H9 (cell line): Measurements from ENCODE around the gene LINGO4. TPM values are rescaled to one million over a fixed set of nuclear protein-coding genes. Genes with fewer than 3 reads are reported as not detected.

Experiments
- DNase-seq: peaks from one replicate; pipeline ENCODE4 v3.0.0-alpha.2; 2017
- H2AFZ ChIP-seq: one replicate; pipeline ENCODE4 v1.6.1; 2013; ENCODE audit warnings: mild to moderate bottlenecking, low read length, control low read depth, moderate library complexity
- H2AK5ac ChIP-seq: 2 replicates; pipeline ENCODE4 v1.6.1; 2013; ENCODE audit warnings: low read length, control low read depth, mixed read lengths; ENCODE audit not compliant: insufficient read length
- H2BK120ac ChIP-seq: one replicate; pipeline ENCODE4 v1.6.1; 2013; ENCODE audit warnings: low read depth, mild to moderate bottlenecking, low read length, control low read depth, inconsistent platforms; ENCODE audit not compliant: poor library complexity, severe bottlenecking
- H2BK12ac ChIP-seq: 2 replicates; pipeline ENCODE4 v1.6.1; 2013; ENCODE audit warnings: low read length, control low read depth, mixed read lengths, low read depth; ENCODE audit not compliant: insufficient read length
- H2BK15ac ChIP-seq: 2 replicates; pipeline ENCODE4 v1.6.1; 2013; ENCODE audit warnings: low read depth, low read length, control low read depth
- H2BK20ac ChIP-seq: one replicate; pipeline ENCODE4 v1.6.1; 2013; ENCODE audit warnings: low read depth, mild to moderate bottlenecking, low read length, control low read depth, inconsistent platforms; ENCODE audit not compliant: poor library complexity, severe bottlenecking
- H2BK5ac ChIP-seq: 2 replicates; pipeline ENCODE4 v1.6.1; 2013; ENCODE audit warnings: low read length, control low read depth, mixed read lengths; ENCODE audit not compliant: insufficient read length
- H3K14ac ChIP-seq: 2 replicates; pipeline ENCODE4 v1.6.1; 2013; ENCODE audit warnings: low read length, control low read depth; ENCODE audit not compliant: insufficient read depth
- H3K18ac ChIP-seq: 2 replicates; pipeline ENCODE4 v1.6.1; 2013; ENCODE audit warnings: low read depth, mild to moderate bottlenecking, mixed read lengths, low read length, control low read depth; ENCODE audit not compliant: insufficient read length
- H3K23ac ChIP-seq: 2 replicates; pipeline ENCODE4 v1.6.1; 2013; ENCODE audit warnings: low read length, control low read depth, mixed read lengths, low read depth; ENCODE audit not compliant: insufficient read length
- H3K23me2 ChIP-seq: 2 replicates; pipeline ENCODE4 v1.6.1; 2013; ENCODE audit warnings: low read depth, mild to moderate bottlenecking, mixed read lengths, low read length, control low read depth; ENCODE audit not compliant: insufficient read length, poor library complexity, severe bottlenecking
- H3K27ac ChIP-seq: 2 replicates; pipeline ENCODE4 v1.5.1; 2013; ENCODE audit warnings: low read length, control low read depth, mixed read lengths, low read depth; ENCODE audit not compliant: insufficient read length
- H3K27me3 ChIP-seq: 2 replicates; pipeline ENCODE4 v1.6.1; 2013; ENCODE audit warnings: low read length, control low read depth, inconsistent platforms; ENCODE audit not compliant: insufficient read depth
- H3K4ac ChIP-seq: 2 replicates; pipeline ENCODE4 v1.6.1; 2013; ENCODE audit warnings: low read depth, mild to moderate bottlenecking, control low read depth, inconsistent platforms, low read length, moderate library complexity
- H3K4me1 ChIP-seq: 2 replicates; pipeline ENCODE4 v1.6.1; 2013; ENCODE audit warnings: low read length, control low read depth, inconsistent platforms; ENCODE audit not compliant: insufficient read depth
- H3K4me2 ChIP-seq: 2 replicates; pipeline ENCODE4 v1.6.1; 2013; ENCODE audit warnings: low read length, control low read depth, mixed read lengths; ENCODE audit not compliant: insufficient read length, insufficient read depth
- H3K56ac ChIP-seq: 2 replicates; pipeline ENCODE4 v1.6.1; 2013; ENCODE audit warnings: low read depth, mild to moderate bottlenecking, mixed read lengths, low read length, control low read depth; ENCODE audit not compliant: insufficient read length
- H3K79me1 ChIP-seq: 2 replicates; pipeline ENCODE4 v1.6.1; 2013; ENCODE audit warnings: low read depth, mild to moderate bottlenecking, moderate library complexity, low read length, control low read depth, inconsistent platforms; ENCODE audit not compliant: insufficient read depth, poor library complexity, severe bottlenecking
- H3K79me2 ChIP-seq: 2 replicates; pipeline ENCODE4 v1.6.1; 2013; ENCODE audit warnings: low read length, control low read depth, inconsistent platforms; ENCODE audit not compliant: insufficient read depth
- H3K9ac ChIP-seq: 2 replicates; pipeline ENCODE4 v1.6.1; 2013; ENCODE audit warnings: low read length, control low read depth, mixed read lengths; ENCODE audit not compliant: insufficient read length; ENCODE audit errors: extremely low read depth
- H3K9me3 ChIP-seq: one replicate; pipeline ENCODE4 v1.6.1; 2013; ENCODE audit warnings: low read depth, low read length, inconsistent platforms; ENCODE audit not compliant: control insufficient read depth
- H3T11ph ChIP-seq: one replicate; pipeline ENCODE4 v1.6.1; 2013; ENCODE audit warnings: mild to moderate bottlenecking, low read length, control low read depth, inconsistent platforms
- H4K20me1 ChIP-seq: one replicate; pipeline ENCODE4 v1.6.1; 2013; ENCODE audit not compliant: control insufficient read depth, insufficient read length, insufficient read depth
- H4K5ac ChIP-seq: 2 replicates; pipeline ENCODE4 v1.6.1; 2013; ENCODE audit warnings: low read depth, mild to moderate bottlenecking, mixed read lengths, low read length, control low read depth; ENCODE audit not compliant: insufficient read length
- H4K8ac ChIP-seq: replicated peaks from 2 replicates; pipeline ENCODE4 v1.6.1; 2013; ENCODE audit warnings: low read length, control low read depth, mixed read lengths, low read depth; ENCODE audit not compliant: insufficient read length
- H4K91ac ChIP-seq: 2 replicates; pipeline ENCODE4 v1.6.1; 2013; ENCODE audit warnings: low read depth, mild to moderate bottlenecking, moderate library complexity, mixed read lengths, low read length, control low read depth; ENCODE audit not compliant: insufficient read length
- H3K27ac Mint-ChIP-seq, 3 experiments: 2 replicates in 2 of 3; 3 replicates in 1 of 3; pipeline ENCODE4 v1.8.0; 2020 to 2021; ENCODE audit warnings: mixed read lengths in 3 of 3, mild to moderate bottlenecking in 1 of 3, moderate library complexity in 1 of 3
- H3K27me3 Mint-ChIP-seq: 2 replicates; pipeline ENCODE4 v1.8.0; 2021; ENCODE audit warnings: low read depth, mild to moderate bottlenecking, moderate library complexity, mixed read lengths
- H3K36me3 Mint-ChIP-seq, 3 experiments: 2 replicates in 2 of 3; 3 replicates in 1 of 3; pipeline ENCODE4 v1.8.0; 2020 to 2021; ENCODE audit warnings: low read depth in 3 of 3, mixed read lengths in 3 of 3; ENCODE audit not compliant: insufficient read depth in 1 of 3
- H3K4me1 Mint-ChIP-seq, 2 experiments: 2 replicates each; pipeline ENCODE4 v1.8.0; 2020; ENCODE audit warnings: mixed read lengths in 2 of 2
- H3K4me3 Mint-ChIP-seq, 2 experiments: 2 replicates in 1 of 2; 3 replicates in 1 of 2; pipeline ENCODE4 v1.8.0; 2020 to 2021; ENCODE audit warnings: mild to moderate bottlenecking in 2 of 2, mixed read lengths in 2 of 2, moderate library complexity in 1 of 2
- H3K9me3 Mint-ChIP-seq, 2 experiments: 2 replicates in 1 of 2; 3 replicates in 1 of 2; pipeline ENCODE4 v1.8.0; 2020; ENCODE audit warnings: mild to moderate bottlenecking in 2 of 2, mixed read lengths in 2 of 2, moderate library complexity in 1 of 2
- CTCF ChIP-seq: fragments of 200-600 bp; sonication (generic); conservative IDR thresholded peaks from 3 replicates; pipeline ENCODE4 v1.8.0; 2021; ENCODE audit warnings: antibody characterized with exemption, mild to moderate bottlenecking
- total RNA-seq: library from RNA; stranded (reverse); gene quantifications from 2 replicates; pipeline ENCODE4 v1.2.1, GENCODE V29; 2021

The LINGO4 gene
- total RNA-seq, 1 experiment from 2014 or later: not detected

- Mint-ChIP-seq H3K4me3 (no peak overlapping the region), H3K27me3 (peaks cover 53% of the 10 kb centered on the region), H3K9me3 (no peaks in the 10 kb centered on the region), H3K27ac (peak overlapping the region in 1 of 3 experiments; percentile 24; a peak in 1 of 7 replicates), H3K36me3 (peaks cover 0 to 6% (median 0%) of the 10 kb centered on the region in 3 experiments; a peak in 1 of 7 replicates), H3K4me1 (peaks cover 18 to 22% of the 10 kb centered on the region in 2 experiments)
- no peak overlapping the region for H3K27ac ChIP-seq
- peaks cover 3% of the 10 kb centered on the region; the same call in 1 of the 2 replicates for H3K4me1 ChIP-seq
- no peak overlapping the region for H2AFZ ChIP-seq
- no peaks in the 10 kb centered on the region for H3K79me1 ChIP-seq
- H3K79me2 ChIP-seq: no peaks in the 10 kb centered on the region
- no peak overlapping the region for H3K4me2 ChIP-seq
- H2BK12ac ChIP-seq: no peak overlapping the region
- H3K56ac ChIP-seq: no peak overlapping the region
- H3K18ac ChIP-seq: no peak overlapping the region
- no peak overlapping the region for H2BK15ac ChIP-seq
- H4K5ac ChIP-seq: no peak overlapping the region
- no peak overlapping the region for H2BK20ac ChIP-seq
- no peak overlapping the region for H3K23ac ChIP-seq
- no peaks in the 10 kb centered on the region for H3K27me3 ChIP-seq
- no peak overlapping the region for H3T11ph ChIP-seq
- no peaks in the 10 kb centered on the region for H3K9me3 ChIP-seq
- H4K91ac ChIP-seq: no peak overlapping the region
- H2BK5ac ChIP-seq: no peak overlapping the region
- no peak overlapping the region for H2BK120ac ChIP-seq
- no peaks in the 10 kb centered on the region for H3K23me2 ChIP-seq
- no peaks in the 10 kb centered on the region for H4K20me1 ChIP-seq
- H3K14ac ChIP-seq: no peak overlapping the region
- DNase-seq: no peak
- no peak overlapping the region for H2AK5ac ChIP-seq
- no peak overlapping the region for H3K9ac ChIP-seq
- no peak for TF ChIP-seq CTCF
- H4K8ac ChIP-seq: no peak overlapping the region
- no peak overlapping the region for H3K4ac ChIP-seq
These were observed 44.7 kb upstream of the LINGO4 start for GRCh38 chr1:151849871-151850270.
